Measurements from ENCODE around the gene FALEC. TPM values are rescaled to one million over a fixed set of nuclear protein-coding genes. Genes with fewer than 3 reads are reported as not detected.

Gene FALEC
- total and polyA plus RNA-seq, 9 of the 15 experiments (the other 6 are each of a cell fraction or from before 2014, with no cell fraction given), result 0.15 to 1.8 (median 0.53) TPM; not detected in 5

GRCh38 chr1:150486966-150487762, 28.4 kb upstream of the FALEC start, which contains the start of gene TARS2 (continued):
- TF ChIP-seq ZBTB2 (IDR thresholded peaks at IDR 0.05), result no peak
- no peak for TF ChIP-seq GABPB2 (CRISPR knock-in tag; conservative IDR thresholded peaks at IDR 0.05)
- TF ChIP-seq XRCC3 (IDR thresholded peaks at IDR 0.05), result no peak
- TF ChIP-seq FOXK2 (conservative IDR thresholded peaks at IDR 0.05 in 1 of 2, IDR thresholded peaks at IDR 0.05 in 1 of 2; ENCODE audit: low read depth in 2 of 2), result peak; percentile 89 to 95
- TF ChIP-seq BRF1 (IDR thresholded peaks at IDR 0.05; ENCODE audit: borderline replicate concordance, extremely low read depth, insufficient read length), result no peak
- TF ChIP-seq BRF2 (IDR thresholded peaks at IDR 0.05; ENCODE audit: borderline replicate concordance, insufficient read depth, insufficient read length), result no peak
- TF ChIP-seq DEAF1 (CRISPR knock-in tag; IDR thresholded peaks at IDR 0.05), result 0 out of 2 replicates have a peak, but pooled peaks have one; percentile 20
- no peak for TF ChIP-seq ZNF668 (CRISPR knock-in tag; IDR thresholded peaks at IDR 0.05)
- TF ChIP-seq TGIF2 (CRISPR knock-in tag; IDR thresholded peaks at IDR 0.05), result no peak
- no peak for TF ChIP-seq CBFA2T2 (conservative IDR thresholded peaks at IDR 0.05)
- no peak for TF ChIP-seq THAP7 (CRISPR knock-in tag; IDR thresholded peaks at IDR 0.05)
- no peak for TF ChIP-seq GTF2F1 (IDR thresholded peaks at IDR 0.05; ENCODE audit: low read depth, low read length)
- TF ChIP-seq ZNF79 (CRISPR knock-in tag; IDR thresholded peaks at IDR 0.05; ENCODE audit: low read depth), result no peak
- no peak for TF ChIP-seq FOXO4 (CRISPR knock-in tag; IDR thresholded peaks at IDR 0.05)
- TF ChIP-seq KLF6 (CRISPR knock-in tag; IDR thresholded peaks at IDR 0.05; ENCODE audit: borderline replicate concordance), result no peak
- TF ChIP-seq MNT (conservative IDR thresholded peaks at IDR 0.05), result peak; percentile 79 to 91
- TF ChIP-seq ZNF134 (CRISPR knock-in tag; conservative IDR thresholded peaks at IDR 0.05), result no peak
- TF ChIP-seq ATF4 (CRISPR knock-in tag; IDR thresholded peaks at IDR 0.05), result no peak

Data from K562 (cell line).